Activated CD4-positive, alpha-beta T cell treated with anti-CD3 and anti-CD28 coated beads for 1 hour (primary cell): ENCODE results near the gene MTNR1B.

Experiments used
- DNase-seq: peaks from one replicate; pipeline ENCODE4 v3.0.0-alpha.2; 2020

Gene MTNR1B

DNA sequence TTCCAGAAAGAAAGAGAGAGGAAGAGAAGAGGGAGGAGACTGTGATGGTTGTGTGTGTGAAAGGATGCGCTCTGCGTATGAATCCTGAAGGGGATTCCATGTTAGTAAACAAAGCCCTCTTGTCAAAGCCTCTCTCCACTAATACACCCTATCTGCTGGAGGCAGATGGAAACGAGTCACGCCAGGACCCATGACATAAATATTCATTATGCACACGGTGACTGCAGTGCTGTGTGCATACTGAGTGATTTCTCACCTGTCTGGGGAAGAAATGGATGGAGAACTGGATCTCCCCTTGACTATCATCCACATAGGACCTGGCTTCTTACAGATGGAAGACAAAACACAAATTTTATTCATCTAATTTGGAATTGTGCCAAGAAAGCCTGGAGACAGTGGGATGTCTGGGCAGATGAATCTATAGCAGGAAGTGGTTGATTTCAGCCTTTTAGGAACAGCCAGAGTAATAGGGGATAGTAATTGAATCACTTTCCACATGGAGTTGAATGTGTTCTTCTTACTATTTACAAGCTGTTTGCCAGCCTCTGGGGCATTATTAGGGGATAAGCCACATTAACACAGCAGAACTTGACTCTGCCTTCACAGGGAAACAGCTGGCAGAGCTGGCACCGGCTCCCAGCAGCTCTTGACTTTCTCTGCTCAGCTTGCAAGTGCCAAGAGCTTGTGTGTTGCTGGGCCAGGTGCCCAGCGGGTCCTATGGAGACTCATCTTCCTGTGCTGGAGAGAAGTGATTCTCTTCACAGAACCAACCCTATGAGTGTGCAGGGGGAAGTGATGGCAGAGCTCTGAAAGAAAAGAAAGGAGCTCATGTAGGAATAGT lies 9.0 kb downstream of the MTNR1B start:
- no peak for DNase-seq

- no peak for DNase-seq
Measured at GRCh38 chr11:92979176-92979575, 9.7 kb downstream of the MTNR1B start.

GRCh38 chr11:92980312-92980711 lies 10.9 kb downstream of the MTNR1B start:
- no peak for DNase-seq

DNA sequence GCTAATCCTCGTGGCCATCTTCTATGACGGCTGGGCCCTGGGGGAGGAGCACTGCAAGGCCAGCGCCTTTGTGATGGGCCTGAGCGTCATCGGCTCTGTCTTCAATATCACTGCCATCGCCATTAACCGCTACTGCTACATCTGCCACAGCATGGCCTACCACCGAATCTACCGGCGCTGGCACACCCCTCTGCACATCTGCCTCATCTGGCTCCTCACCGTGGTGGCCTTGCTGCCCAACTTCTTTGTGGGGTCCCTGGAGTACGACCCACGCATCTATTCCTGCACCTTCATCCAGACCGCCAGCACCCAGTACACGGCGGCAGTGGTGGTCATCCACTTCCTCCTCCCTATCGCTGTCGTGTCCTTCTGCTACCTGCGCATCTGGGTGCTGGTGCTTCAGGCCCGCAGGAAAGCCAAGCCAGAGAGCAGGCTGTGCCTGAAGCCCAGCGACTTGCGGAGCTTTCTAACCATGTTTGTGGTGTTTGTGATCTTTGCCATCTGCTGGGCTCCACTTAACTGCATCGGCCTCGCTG lies 12.1 kb downstream of the MTNR1B start:
- DNase-seq: no peak

DNA sequence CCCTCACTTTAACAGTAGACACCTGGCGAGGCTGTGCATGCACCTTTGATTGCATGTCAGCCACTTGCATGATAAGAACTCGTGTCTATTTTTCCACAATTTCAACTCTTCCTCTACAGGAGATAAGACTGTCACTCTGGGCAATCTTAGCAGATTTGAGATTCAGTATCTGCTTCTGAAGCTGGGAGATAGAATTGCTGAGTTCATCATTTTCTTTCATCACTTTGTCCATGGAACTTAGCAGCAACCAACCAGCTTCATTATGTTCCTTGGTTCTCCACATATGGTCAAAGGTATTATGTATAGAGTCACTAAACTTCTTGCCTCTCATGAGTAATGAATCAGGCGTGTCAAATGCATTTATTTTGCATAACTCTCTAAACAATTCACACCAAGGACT lies 17.1 kb downstream of the MTNR1B start:
- DNase-seq: no peak

DNA sequence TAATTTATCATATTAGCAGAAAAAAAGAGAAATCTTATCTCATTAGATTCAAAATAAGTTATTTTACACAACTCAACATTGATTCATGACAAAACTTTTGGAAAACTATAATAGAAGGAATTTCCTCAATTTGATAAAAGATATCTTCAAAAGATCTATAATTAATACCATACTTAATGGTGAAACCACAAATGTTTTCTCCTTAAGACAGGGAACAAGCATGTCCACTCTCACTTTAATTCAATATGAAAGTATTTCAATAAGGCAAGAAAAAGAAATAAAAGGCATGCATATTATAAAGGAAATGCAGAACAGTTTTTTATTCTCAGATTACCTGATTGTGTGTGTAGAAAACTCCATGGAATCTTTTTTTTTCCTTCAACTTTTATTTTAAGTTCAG lies 23.6 kb downstream of the MTNR1B start:
- DNase-seq: no peak

- no peak for DNase-seq
Measured at GRCh38 chr11:93000511-93001476, 31.3 kb downstream of the MTNR1B start.

DNA sequence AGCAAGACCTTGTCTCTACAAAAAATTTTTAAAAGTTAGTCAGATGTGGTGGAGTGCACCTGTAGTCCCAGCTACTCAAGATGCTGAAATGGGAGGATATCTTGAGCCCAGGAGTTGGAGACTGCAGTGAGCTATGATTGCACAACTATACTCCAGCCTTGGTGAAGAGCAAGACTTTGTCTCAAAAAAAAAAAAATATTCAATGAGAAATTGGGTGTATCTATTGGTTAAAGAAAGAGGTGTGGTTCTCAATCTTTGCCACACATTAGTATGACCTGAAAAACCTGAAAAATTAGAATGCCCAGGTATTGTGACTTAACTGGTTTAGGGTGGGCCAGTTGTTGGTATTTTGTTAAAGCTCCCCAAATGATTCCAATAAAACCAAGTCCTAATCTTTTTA lies 32.4 kb downstream of the MTNR1B start:
- no peak for DNase-seq

- DNase-seq: no peak
Measured at GRCh38 chr11:93002380-93002779, 32.9 kb downstream of the MTNR1B start.

- no peak for DNase-seq
Measured at GRCh38 chr11:93005239-93005638, 35.8 kb downstream of the MTNR1B start.

DNA sequence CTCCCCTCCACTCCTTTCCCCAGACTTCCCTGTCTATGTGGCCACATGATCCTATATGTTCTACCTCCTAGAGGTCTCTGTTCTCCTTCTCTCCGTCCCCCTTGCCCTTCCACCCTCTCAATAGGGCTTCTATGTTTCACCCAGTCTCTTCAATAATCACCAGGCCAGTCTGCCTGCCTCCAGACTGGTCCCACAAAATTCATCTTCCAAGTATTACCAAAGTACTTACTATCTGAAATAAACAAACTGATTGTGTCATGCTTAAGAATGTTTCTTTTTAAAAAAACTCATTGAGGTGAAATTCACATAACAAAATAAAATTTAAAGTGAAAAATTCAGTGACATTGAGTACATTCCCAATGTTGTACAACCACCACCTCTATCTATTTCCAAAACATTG lies 44.2 kb downstream of the MTNR1B start:
- no peak for DNase-seq

DNA sequence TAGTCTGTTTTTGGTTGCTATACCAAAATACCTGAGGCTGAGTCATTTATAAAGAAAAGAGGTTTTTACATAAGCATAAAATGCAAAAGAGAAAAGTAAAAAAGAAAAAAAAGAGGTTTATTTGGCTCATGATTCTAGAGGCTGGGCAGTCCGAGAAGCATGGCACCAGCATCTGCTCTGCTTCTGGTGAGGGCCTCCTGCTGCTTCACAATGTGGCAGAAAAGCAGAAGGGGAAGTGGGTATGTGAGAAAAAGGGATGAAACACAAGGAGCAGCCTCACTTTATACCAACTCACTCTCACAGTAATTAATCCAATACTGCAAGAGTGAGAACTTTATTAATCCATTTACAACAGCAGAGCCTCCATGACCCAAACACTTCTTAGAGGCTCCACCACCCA lies 47.1 kb downstream of the MTNR1B start:
- no peak for DNase-seq

DNA sequence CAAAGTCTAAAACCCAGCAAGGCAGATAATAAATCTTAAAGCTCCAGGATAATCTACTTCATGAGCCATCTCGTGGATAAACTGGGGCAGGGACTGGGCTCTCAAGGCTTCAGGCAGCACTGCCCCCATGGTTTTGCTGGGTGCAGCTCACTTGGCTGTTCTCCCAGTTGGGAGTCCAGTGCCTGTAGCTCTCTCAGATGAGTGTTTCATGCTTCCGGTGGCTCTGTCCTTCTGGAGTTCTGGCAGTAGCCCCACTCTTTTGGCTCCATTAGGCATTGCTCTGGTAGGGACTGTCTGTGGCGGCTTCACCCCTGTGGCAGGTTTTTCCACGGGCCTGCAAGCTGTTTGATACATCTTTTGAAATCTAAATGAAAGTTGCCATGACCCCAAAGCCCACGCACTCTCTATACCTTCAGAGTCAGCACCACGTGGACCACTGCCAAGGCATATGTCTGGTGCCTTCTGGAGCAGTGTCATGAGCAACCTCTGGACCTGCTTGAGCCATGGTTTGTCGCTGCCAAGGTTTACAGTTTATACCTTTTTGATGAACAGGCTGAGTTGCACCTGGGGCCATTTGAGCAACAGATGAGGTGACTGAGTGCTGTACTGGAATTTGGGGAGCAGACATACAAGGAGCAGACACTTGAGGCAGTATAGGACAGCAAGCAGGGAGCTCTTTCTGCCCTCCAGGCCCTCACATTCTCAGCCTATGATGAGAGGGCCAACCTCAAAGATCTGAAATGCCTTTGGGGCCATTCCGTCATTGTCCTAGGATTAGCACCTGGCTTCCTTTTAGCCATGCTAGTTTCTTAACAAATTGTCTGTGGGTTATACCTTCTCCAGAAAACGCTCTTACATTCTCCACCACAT lies 48.6 kb downstream of the MTNR1B start:
- no peak for DNase-seq

DNA sequence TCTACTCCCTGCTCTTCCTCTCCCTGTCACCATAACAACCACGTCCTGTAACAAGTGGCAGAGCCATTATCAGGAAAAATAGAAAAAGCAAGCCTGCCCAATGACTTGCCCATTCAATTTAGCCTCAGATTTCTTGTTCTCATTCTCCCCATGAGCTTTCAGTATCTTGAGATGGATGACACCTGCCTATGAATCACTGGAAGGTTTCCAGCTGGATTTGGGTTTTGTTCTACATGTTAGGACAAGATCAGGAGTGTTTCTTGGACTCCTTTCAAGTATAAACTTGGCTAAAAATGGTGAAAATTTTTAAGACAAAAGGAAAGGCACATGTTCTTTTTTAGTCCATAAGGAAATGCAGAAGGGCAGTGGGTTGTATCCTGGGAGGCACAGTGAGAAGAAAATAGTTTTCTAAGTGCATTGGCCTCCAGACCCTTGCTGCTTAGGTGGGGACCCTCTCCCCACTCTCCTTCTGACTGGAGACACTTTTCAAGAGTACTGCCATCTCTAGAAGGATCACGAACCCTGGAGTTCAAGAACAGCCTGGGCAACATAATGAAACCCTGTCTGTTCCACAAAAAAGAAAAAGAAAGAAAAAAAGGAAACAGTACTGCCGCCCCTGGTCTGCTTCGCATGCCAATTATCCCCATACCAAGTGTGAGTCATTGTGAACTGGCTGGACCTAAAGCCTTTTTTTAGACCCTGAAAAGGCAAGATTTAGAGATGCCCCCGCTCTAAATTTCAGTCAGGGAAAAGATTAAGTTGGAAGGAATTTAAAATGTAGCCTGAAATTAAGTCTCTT lies 51.0 kb downstream of the MTNR1B start:
- no peak for DNase-seq

GRCh38 chr11:93024369-93024768 lies 54.9 kb downstream of the MTNR1B start:
- DNase-seq: no peak

GRCh38 chr11:93025558-93026255 lies 56.3 kb downstream of the MTNR1B start:
- no peak for DNase-seq

- no peak for DNase-seq
Measured at GRCh38 chr11:93028960-93029522, 59.6 kb downstream of the MTNR1B start.

- DNase-seq: no peak
Measured at GRCh38 chr11:93031386-93031785, 61.9 kb downstream of the MTNR1B start.
